ENCODE data around the gene RAB3IL1.

GRCh38 chr11:61966734-61967115 lies 49.4 kb upstream of the RAB3IL1 start:
- TF ChIP-seq, protein P1, sequence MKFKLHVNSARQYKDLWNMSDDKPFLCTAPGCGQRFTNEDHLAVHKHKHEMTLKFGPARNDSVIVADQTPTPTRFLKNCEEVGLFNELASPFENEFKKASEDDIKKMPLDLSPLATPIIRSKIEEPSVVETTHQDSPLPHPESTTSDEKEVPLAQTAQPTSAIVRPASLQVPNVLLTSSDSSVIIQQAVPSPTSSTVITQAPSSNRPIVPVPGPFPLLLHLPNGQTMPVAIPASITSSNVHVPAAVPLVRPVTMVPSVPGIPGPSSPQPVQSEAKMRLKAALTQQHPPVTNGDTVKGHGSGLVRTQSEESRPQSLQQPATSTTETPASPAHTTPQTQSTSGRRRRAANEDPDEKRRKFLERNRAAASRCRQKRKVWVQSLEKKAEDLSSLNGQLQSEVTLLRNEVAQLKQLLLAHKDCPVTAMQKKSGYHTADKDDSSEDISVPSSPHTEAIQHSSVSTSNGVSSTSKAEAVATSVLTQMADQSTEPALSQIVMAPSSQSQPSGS (CRISPR knock-in tag; IDR thresholded peaks at IDR 0.05) = no peak
- TF ChIP-seq YY1 (IDR thresholded peaks at IDR 0.05; ENCODE audit: borderline replicate concordance in 1 of 3, control insufficient read depth in 1 of 3, extremely low read depth in 1 of 3, insufficient read depth in 3 of 3, insufficient read length in 1 of 3, insufficient replicate concordance in 2 of 3, low read depth in 1 of 3, low read length in 2 of 3) (no peak), ZBTB11 (CRISPR knock-in tag; IDR thresholded peaks at IDR 0.05) (no peak; a peak in 1 of 6 replicates), CHD4 (IDR thresholded peaks at IDR 0.05; ENCODE audit: insufficient read depth, insufficient replicate concordance, low read depth, low read length, poor library complexity, severe bottlenecking) (no peak)
- TF ChIP-seq, protein P2, sequence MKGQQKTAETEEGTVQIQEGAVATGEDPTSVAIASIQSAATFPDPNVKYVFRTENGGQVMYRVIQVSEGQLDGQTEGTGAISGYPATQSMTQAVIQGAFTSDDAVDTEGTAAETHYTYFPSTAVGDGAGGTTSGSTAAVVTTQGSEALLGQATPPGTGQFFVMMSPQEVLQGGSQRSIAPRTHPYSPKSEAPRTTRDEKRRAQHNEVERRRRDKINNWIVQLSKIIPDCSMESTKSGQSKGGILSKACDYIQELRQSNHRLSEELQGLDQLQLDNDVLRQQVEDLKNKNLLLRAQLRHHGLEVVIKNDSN (CRISPR knock-in tag; IDR thresholded peaks at IDR 0.05) = peak; percentile 45; the same call in 1 of the 2 replicates

Measured in K562 (cell line).